ENCODE data around the gene RAD51B. TPM values are rescaled to one million over a fixed set of nuclear protein-coding genes. Genes with fewer than 3 reads are reported as not detected.

Gene RAD51B
- total RNA-seq, 6 experiments from 2014 or later = 2.7 to 5.8 (median 4.3) TPM

GRCh38 chr14:68291820-68292219, 472.2 kb downstream of the RAD51B start:
- Histone ChIP-seq H3K4me1 (no peaks in the 10 kb centered on the region), H3K9me3 (no peaks in the 10 kb centered on the region), H3K27me3 (no peaks in the 10 kb centered on the region), H3K27ac (no peak overlapping the region), H3K4me3 (no peak overlapping the region), H3K36me3 (no peaks in the 10 kb centered on the region)
- intact Hi-C loops (cut with DNase I) = no loop called here
- no peak for ATAC-seq
- no peak for DNase-seq
- WGBS (ENCODE audit: insufficient coverage, low coverage, low lambda C conversion rate, missing lambda C conversion rate) = 86% methylated on average over 1 of the region's 2 CpGs
- TF ChIP-seq CTCF (IDR thresholded peaks at IDR 0.05) = no peak
- TF ChIP-seq POLR2A (IDR thresholded peaks at IDR 0.05) = no peak

- Histone ChIP-seq H3K4me3 (no peak overlapping the region), H3K27ac (no peak overlapping the region), H3K27me3 (no peaks in the 10 kb centered on the region), H3K4me1 (no peaks in the 10 kb centered on the region), H3K9me3 (no peaks in the 10 kb centered on the region), H3K36me3 (no peaks in the 10 kb centered on the region)
- 89% methylated on average over 7 of the region's 7 CpGs for WGBS (ENCODE audit: insufficient coverage, low coverage, low lambda C conversion rate, missing lambda C conversion rate)
- no peak for ATAC-seq
- DNase-seq = no peak
- intact Hi-C loops (cut with DNase I) = no loop called here
- TF ChIP-seq POLR2A (IDR thresholded peaks at IDR 0.05) (no peak), CTCF (IDR thresholded peaks at IDR 0.05) (no peak)
Observed at GRCh38 chr14:68292441-68293215, 473.0 kb downstream of the RAD51B start.

DNA sequence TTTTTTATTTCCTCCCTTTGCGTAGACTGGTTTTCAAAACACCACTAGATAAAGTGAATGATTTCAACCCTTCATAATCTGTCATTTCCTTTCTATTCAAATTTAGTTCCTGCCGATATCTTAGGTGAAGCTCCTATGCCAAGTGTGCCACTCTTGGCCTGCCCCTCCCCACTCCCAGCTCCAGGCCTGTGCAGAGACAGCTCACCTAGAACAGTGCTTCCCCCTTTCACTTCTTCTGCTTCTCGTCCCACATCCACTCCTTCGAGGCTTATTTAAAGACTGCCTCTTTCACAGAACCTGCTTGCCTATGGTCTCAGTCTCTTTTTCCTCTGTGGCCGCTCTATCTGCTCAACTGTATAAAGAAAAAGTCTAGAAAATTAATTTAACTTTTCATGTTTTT, 473.8 kb downstream of the RAD51B start:
- intact Hi-C loops (cut with DNase I) = no loop called here
- H3K4me1 ChIP-seq = no peaks in the 10 kb centered on the region
- no peaks in the 10 kb centered on the region for H3K9me3 ChIP-seq
- H3K27me3 ChIP-seq = no peaks in the 10 kb centered on the region
- no peak overlapping the region for H3K27ac ChIP-seq
- no peaks in the 10 kb centered on the region for H3K36me3 ChIP-seq
- no peak overlapping the region for H3K4me3 ChIP-seq
- ATAC-seq = peak; percentile 16 to 49 (median 36)
- no peak for DNase-seq
- 51% methylated on average over 5 of the region's 5 CpGs for WGBS (ENCODE audit: insufficient coverage, low coverage, low lambda C conversion rate, missing lambda C conversion rate)
- no peak for TF ChIP-seq CTCF (IDR thresholded peaks at IDR 0.05)

- DNase-seq (no peak), ATAC-seq (peak; percentile 48 to 58 (median 54))
- WGBS (ENCODE audit: insufficient coverage, low coverage, low lambda C conversion rate, missing lambda C conversion rate) = 52% methylated on average over 6 of the region's 8 CpGs
- Histone ChIP-seq H3K4me3 (no peak overlapping the region), H3K27ac (no peak overlapping the region), H3K27me3 (no peaks in the 10 kb centered on the region), H3K36me3 (no peaks in the 10 kb centered on the region), H3K4me1 (no peaks in the 10 kb centered on the region), H3K9me3 (no peaks in the 10 kb centered on the region)
- no peak for TF ChIP-seq POLR2A (IDR thresholded peaks at IDR 0.05)
- no peak for TF ChIP-seq CTCF (IDR thresholded peaks at IDR 0.05)
- intact Hi-C loops (cut with DNase I) = no loop called here
Observed at GRCh38 chr14:68295316-68295816, 475.8 kb downstream of the RAD51B start.
